GM13976 (cell line): ENCODE data around the gene TEAD3.

Experiments
- DNase-seq: peaks from one replicate; pipeline ENCODE4 v3.0.0; 2012; ENCODE audit warnings: low spot score
- CTCF ChIP-seq: IDR thresholded peaks from 2 replicates; pipeline ENCODE4 v1.5.1; 2012; ENCODE audit warnings: borderline replicate concordance, mild to moderate bottlenecking; ENCODE audit not compliant: insufficient read depth; ENCODE audit errors: extremely low read depth, missing control alignments, control extremely low read depth
- in situ Hi-C: fragments of 300-500 bp; cut with MboI; formaldehyde crosslinking; loops from one replicate; pipeline ENCODE4 v1.12.0; 2022; ENCODE audit warnings: low sequenced_read_pairs, mixed read lengths, inconsistent platforms; ENCODE audit not compliant: unreplicated experiment

Gene TEAD3

GRCh38 chr6:35493307-35493983, 3.4 kb downstream of the TEAD3 start:
- in situ Hi-C loops: no loop called here
- no peak for TF ChIP-seq CTCF
- no peak for DNase-seq

GRCh38 chr6:35492974-35493284, 4.0 kb downstream of the TEAD3 start:
- no peak for DNase-seq
- in situ Hi-C loops: no loop called here
- TF ChIP-seq CTCF: no peak

DNA sequence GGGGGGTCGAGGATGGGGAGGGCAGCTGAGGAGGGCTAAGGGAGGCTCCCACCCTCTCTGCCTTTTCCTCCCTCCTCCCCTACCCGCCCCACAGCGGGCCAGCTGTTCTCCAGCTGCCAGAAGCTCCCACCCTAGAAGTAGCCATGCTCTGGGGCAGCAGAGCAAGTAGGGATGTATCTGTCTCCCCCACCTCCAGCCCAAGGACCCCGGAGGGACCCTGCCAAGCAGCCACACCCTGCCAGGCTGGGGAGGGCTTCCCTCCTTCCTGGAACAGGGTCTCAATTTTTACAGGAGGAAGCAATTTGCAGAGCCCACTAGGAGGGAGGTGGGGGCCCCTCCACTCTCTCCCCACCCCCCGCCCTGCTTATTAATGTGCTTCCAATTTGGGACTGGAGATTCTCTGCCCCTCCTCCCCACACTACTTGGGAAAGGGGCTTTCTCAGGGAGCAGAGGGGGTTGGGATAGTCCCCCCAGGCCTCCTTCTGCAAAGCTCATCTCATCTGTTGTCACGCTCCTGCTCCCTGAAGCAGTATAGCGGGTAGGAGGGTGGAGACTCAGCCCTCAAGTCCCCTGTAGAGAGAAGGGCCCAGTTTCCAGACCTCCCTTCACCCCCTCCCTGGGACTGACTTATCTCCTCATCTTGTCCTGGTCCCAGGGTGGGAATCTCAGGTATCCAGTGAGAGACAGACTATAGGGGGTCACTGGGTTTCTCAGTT, 4.5 kb downstream of the TEAD3 start:
- no peak for TF ChIP-seq CTCF
- no peak for DNase-seq
- in situ Hi-C loops: no loop called here

- DNase-seq: no peak
- in situ Hi-C loops: no loop called here
- TF ChIP-seq CTCF: no peak
These were observed 5.2 kb downstream of the TEAD3 start for GRCh38 chr6:35491558-35492257.

- DNase-seq: no peak
- in situ Hi-C loops: no loop called here
- no peak for TF ChIP-seq CTCF
These were observed 5.9 kb downstream of the TEAD3 start for GRCh38 chr6:35490821-35491557.

DNA sequence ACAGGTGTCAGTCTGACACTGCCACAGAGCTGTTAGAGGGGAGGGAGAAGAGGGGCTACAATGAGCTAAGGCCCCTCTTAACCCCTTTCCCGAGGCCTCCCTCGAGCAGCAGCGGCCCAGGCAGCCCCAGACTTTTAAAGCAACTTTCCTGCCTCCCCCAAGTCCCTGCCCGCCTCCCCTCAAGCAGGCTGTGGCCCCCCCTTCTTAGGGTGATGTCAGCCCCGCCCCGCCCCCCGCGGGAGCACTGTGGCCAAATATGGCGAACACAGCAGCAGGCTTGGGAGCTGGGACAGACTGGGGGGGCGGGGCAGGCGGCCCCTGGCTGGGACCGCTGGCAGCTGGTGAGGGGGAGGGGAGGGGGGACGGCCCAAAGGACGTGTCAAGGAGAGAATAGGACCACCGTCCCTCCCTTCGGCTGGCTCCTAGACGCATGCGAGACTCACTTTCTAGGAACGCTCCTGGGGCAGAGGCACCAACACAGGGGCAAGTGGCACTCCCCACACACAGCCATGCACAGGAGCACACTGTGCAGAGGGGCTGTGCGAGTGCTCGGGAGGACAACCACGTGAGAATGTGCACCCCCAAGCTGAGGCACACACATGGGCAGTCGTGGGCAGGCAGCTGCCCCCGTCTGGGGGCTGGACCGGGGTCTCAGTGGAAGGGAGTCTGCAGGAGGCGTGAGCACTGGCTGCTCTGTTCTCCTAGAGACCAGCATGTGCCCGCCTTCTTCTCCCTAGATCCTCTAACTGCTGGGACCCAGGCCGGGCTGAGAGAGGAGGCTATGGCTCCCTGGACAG, 6.7 kb downstream of the TEAD3 start:
- TF ChIP-seq CTCF: no peak
- DNase-seq: no peak
- in situ Hi-C loops: no loop called here
